DMS114 treated with DMSO at 0.1 percent for 48 hours (cell line): ENCODE measurements around the gene CDH12.
"Not testable (repeated sequence)": the region's sequence is repeated elsewhere in the genome, so short reads cannot be mapped to it uniquely, and the experiment has no call there.

Source experiments
- DNase-seq: peaks from one replicate; lab custom pipeline; 2025; ENCODE audit not compliant: unreplicated experiment; lab: John Stamatoyannopoulos, UW

Gene CDH12

GRCh38 chr5:22662391-22662790, 190.8 kb downstream of the CDH12 start:
- DNase-seq: no peak

- DNase-seq: no peak
Observed at GRCh38 chr5:22651355-22651754, 201.8 kb downstream of the CDH12 start.

GRCh38 chr5:22650511-22650910, 202.6 kb downstream of the CDH12 start:
- no peak for DNase-seq

- no peak for DNase-seq
Observed at GRCh38 chr5:22649074-22649473, 204.1 kb downstream of the CDH12 start.

- DNase-seq: no peak
Observed at GRCh38 chr5:22644859-22645258, 208.3 kb downstream of the CDH12 start.

GRCh38 chr5:22643356-22643755, 209.8 kb downstream of the CDH12 start:
- DNase-seq: no peak

- DNase-seq: no peak
Observed at GRCh38 chr5:22631683-22632082, 221.5 kb downstream of the CDH12 start.

GRCh38 chr5:22627029-22627428, 226.1 kb downstream of the CDH12 start:
- no peak for DNase-seq

GRCh38 chr5:22625451-22625850, 227.7 kb downstream of the CDH12 start:
- DNase-seq: no peak

- DNase-seq: no peak
Observed at GRCh38 chr5:22621084-22621483, 232.1 kb downstream of the CDH12 start.

GRCh38 chr5:22615964-22616363, 237.2 kb downstream of the CDH12 start:
- DNase-seq: no peak

- no peak for DNase-seq
Observed at GRCh38 chr5:22614486-22615094, 238.6 kb downstream of the CDH12 start.

- no peak for DNase-seq
Observed at GRCh38 chr5:22612928-22613327, 240.2 kb downstream of the CDH12 start.

- no peak for DNase-seq
Observed at GRCh38 chr5:22611327-22611726, 241.8 kb downstream of the CDH12 start.

GRCh38 chr5:22607498-22607897, 245.6 kb downstream of the CDH12 start:
- not testable (repeated sequence) for DNase-seq

- no peak for DNase-seq
Observed at GRCh38 chr5:22605473-22605872, 247.7 kb downstream of the CDH12 start.

- DNase-seq: no peak
Observed at GRCh38 chr5:22604711-22605110, 248.4 kb downstream of the CDH12 start.

GRCh38 chr5:22598796-22599195, 254.3 kb downstream of the CDH12 start:
- DNase-seq: no peak

- no peak for DNase-seq
Observed at GRCh38 chr5:22596404-22596970, 256.7 kb downstream of the CDH12 start.

- DNase-seq: no peak
Observed at GRCh38 chr5:22594491-22594890, 258.7 kb downstream of the CDH12 start.

- DNase-seq: no peak
Observed at GRCh38 chr5:22593592-22593991, 259.6 kb downstream of the CDH12 start.

GRCh38 chr5:22591461-22591860, 261.7 kb downstream of the CDH12 start:
- no peak for DNase-seq

GRCh38 chr5:22590677-22591268, 262.4 kb downstream of the CDH12 start:
- DNase-seq: no peak
